ENCODE measurements around the gene IL36RN.

Gene IL36RN

GRCh38 chr2:113073325-113073834, 14.4 kb downstream of the IL36RN start:
- no peak for DNase-seq
- TF ChIP-seq POLR2A (IDR thresholded peaks at IDR 0.05; ENCODE audit: low read length) = no peak
- TF ChIP-seq GATA1 (IDR thresholded peaks at IDR 0.05; ENCODE audit: low read depth, low read length) = no peak

GRCh38 chr2:113075030-113075429, 16.0 kb downstream of the IL36RN start:
- no peak for TF ChIP-seq GATA1 (IDR thresholded peaks at IDR 0.05; ENCODE audit: low read depth, low read length)
- TF ChIP-seq POLR2A (IDR thresholded peaks at IDR 0.05; ENCODE audit: low read length) = no peak
- no peak for DNase-seq

- DNase-seq = no peak
- TF ChIP-seq GATA1 (IDR thresholded peaks at IDR 0.05; ENCODE audit: low read depth, low read length) = no peak
Observed at GRCh38 chr2:113075600-113075999, 16.6 kb downstream of the IL36RN start.

GRCh38 chr2:113076954-113077669, 18.1 kb downstream of the IL36RN start:
- no peak for DNase-seq
- TF ChIP-seq POLR2A (IDR thresholded peaks at IDR 0.05; ENCODE audit: low read length) = no peak
- no peak for TF ChIP-seq GATA1 (IDR thresholded peaks at IDR 0.05; ENCODE audit: low read depth, low read length)

- DNase-seq = no peak
- TF ChIP-seq POLR2A (IDR thresholded peaks at IDR 0.05; ENCODE audit: low read length) (no peak), GATA1 (IDR thresholded peaks at IDR 0.05; ENCODE audit: low read depth, low read length) (no peak)
Observed at GRCh38 chr2:113077921-113078320, 18.9 kb downstream of the IL36RN start.

- DNase-seq = no peak
- TF ChIP-seq POLR2A (IDR thresholded peaks at IDR 0.05; ENCODE audit: low read length) (no peak), GATA1 (IDR thresholded peaks at IDR 0.05; ENCODE audit: low read depth, low read length) (no peak)
Observed at GRCh38 chr2:113078350-113078839, 19.4 kb downstream of the IL36RN start.

GRCh38 chr2:113079131-113079530, 20.1 kb downstream of the IL36RN start:
- TF ChIP-seq POLR2A (IDR thresholded peaks at IDR 0.05; ENCODE audit: low read length) = no peak
- no peak for TF ChIP-seq GATA1 (IDR thresholded peaks at IDR 0.05; ENCODE audit: low read depth, low read length)
- DNase-seq = no peak

GRCh38 chr2:113080134-113080533, 21.1 kb downstream of the IL36RN start:
- TF ChIP-seq POLR2A (IDR thresholded peaks at IDR 0.05; ENCODE audit: low read length) (no peak), GATA1 (IDR thresholded peaks at IDR 0.05; ENCODE audit: low read depth, low read length) (no peak)
- peak; percentile 35 to 63 for DNase-seq

- no peak for DNase-seq
- TF ChIP-seq POLR2A (IDR thresholded peaks at IDR 0.05; ENCODE audit: low read length) (no peak), GATA1 (IDR thresholded peaks at IDR 0.05; ENCODE audit: low read depth, low read length) (no peak)
Observed at GRCh38 chr2:113081488-113082210, 22.7 kb downstream of the IL36RN start.

- TF ChIP-seq POLR2A (IDR thresholded peaks at IDR 0.05; ENCODE audit: low read length) (peak; percentile 16), GATA1 (IDR thresholded peaks at IDR 0.05; ENCODE audit: low read depth, low read length) (no peak)
- DNase-seq = no peak
Observed at GRCh38 chr2:113083296-113083695, 24.3 kb downstream of the IL36RN start.

- peak; percentile 20 to 41 for DNase-seq
- TF ChIP-seq GATA1 (IDR thresholded peaks at IDR 0.05; ENCODE audit: low read depth, low read length) = no peak
- no peak for TF ChIP-seq POLR2A (IDR thresholded peaks at IDR 0.05; ENCODE audit: low read length)
Observed at GRCh38 chr2:113084249-113085000, 25.4 kb downstream of the IL36RN start.

GRCh38 chr2:113085542-113085941, 26.5 kb downstream of the IL36RN start:
- TF ChIP-seq GATA1 (IDR thresholded peaks at IDR 0.05; ENCODE audit: low read depth, low read length) = no peak
- no peak for TF ChIP-seq POLR2A (IDR thresholded peaks at IDR 0.05; ENCODE audit: low read length)

GRCh38 chr2:113088213-113088992, 29.4 kb downstream of the IL36RN start:
- TF ChIP-seq POLR2A (IDR thresholded peaks at IDR 0.05; ENCODE audit: low read length) (no peak), GATA1 (IDR thresholded peaks at IDR 0.05; ENCODE audit: low read depth, low read length) (no peak)
- no peak for DNase-seq

More at GRCh38 chr2:113085542-113085941, 26.5 kb downstream of the IL36RN start:
- peak in 1 of 2 experiments; percentile 3 for DNase-seq
